Kidney epithelial cell (primary cell): Measurements from ENCODE around the gene PTPRJ. TPM values are rescaled to one million over a fixed set of nuclear protein-coding genes. Genes with fewer than 3 reads are reported as not detected.

Experiments used
- DNase-seq: peaks from one replicate; pipeline ENCODE4 v3.0.0-alpha.2; 2010; ENCODE audit warnings: low read depth
- H3K27me3 ChIP-seq: 2 replicates; pipeline ENCODE4 v1.6.0; 2011; ENCODE audit warnings: low read length; ENCODE audit not compliant: control insufficient read depth, insufficient read depth
- H3K36me3 ChIP-seq: 2 replicates; pipeline ENCODE4 v1.5.1; 2011; ENCODE audit warnings: low read length; ENCODE audit not compliant: control insufficient read depth, insufficient read depth
- H3K4me3 ChIP-seq: 2 replicates; pipeline ENCODE4 v1.5.1; 2011; ENCODE audit warnings: low read depth, mild to moderate bottlenecking, control low read depth, low read length
- CTCF ChIP-seq: IDR thresholded peaks from 2 replicates; pipeline ENCODE4 v1.5.1; 2011; ENCODE audit warnings: mild to moderate bottlenecking, moderate library complexity, low read length, control low read depth, inconsistent platforms; ENCODE audit not compliant: insufficient read depth, poor library complexity, severe bottlenecking
- total RNA-seq: library from RNA; depleted of rRNA; stranded (reverse); fragments of >200 nt; gene quantifications from 2 replicates; pipeline ENCODE4 v1.2.3, GENCODE V29; 2015

PTPRJ gene
- total RNA-seq, 1 donor from 2014 or later = 42.3 TPM

- TF ChIP-seq CTCF = no peak
- Histone ChIP-seq H3K4me3 (no peak overlapping the region), H3K27me3 (no peaks in the 10 kb centered on the region), H3K36me3 (peaks cover 8% of the 10 kb centered on the region)
- no peak for DNase-seq
Measured at GRCh38 chr11:48122656-48123055, 142.3 kb downstream of the PTPRJ start.

- H3K36me3 ChIP-seq = peaks cover 11% of the 10 kb centered on the region
- TF ChIP-seq CTCF = no peak
- H3K4me3 ChIP-seq = no peak overlapping the region
- no peaks in the 10 kb centered on the region for H3K27me3 ChIP-seq
- DNase-seq = no peak
Measured at GRCh38 chr11:48123254-48123875, 143.0 kb downstream of the PTPRJ start.

GRCh38 chr11:48123934-48124755 lies 143.8 kb downstream of the PTPRJ start:
- Histone ChIP-seq H3K27me3 (no peaks in the 10 kb centered on the region), H3K4me3 (no peak overlapping the region), H3K36me3 (peaks cover 11% of the 10 kb centered on the region)
- DNase-seq = no peak
- no peak for TF ChIP-seq CTCF

- H3K27me3 ChIP-seq = no peaks in the 10 kb centered on the region
- TF ChIP-seq CTCF = no peak
- DNase-seq = no peak
- no peak overlapping the region for H3K4me3 ChIP-seq
- peaks cover 12% of the 10 kb centered on the region for H3K36me3 ChIP-seq
Measured at GRCh38 chr11:48124880-48125279, 144.5 kb downstream of the PTPRJ start.

- peaks cover 12% of the 10 kb centered on the region for H3K36me3 ChIP-seq
- H3K27me3 ChIP-seq = no peaks in the 10 kb centered on the region
- no peak for DNase-seq
- no peak overlapping the region for H3K4me3 ChIP-seq
- TF ChIP-seq CTCF = no peak
Measured at GRCh38 chr11:48125866-48126265, 145.5 kb downstream of the PTPRJ start.
